CD4-positive, alpha-beta T cell treated with Interleukin-6 at 100 ng/mL for 8 hours (primary cell): ENCODE measurements around the gene MAMDC4.
"Not testable (repeated sequence)": the region's sequence is repeated elsewhere in the genome, so short reads cannot be mapped to it uniquely, and the experiment has no call there.

Source experiments
- DNase-seq: peaks from one replicate; pipeline ENCODE4 v3.0.0-alpha.2; 2020; ENCODE audit warnings: mixed read lengths, low spot score

The MAMDC4 gene

DNA sequence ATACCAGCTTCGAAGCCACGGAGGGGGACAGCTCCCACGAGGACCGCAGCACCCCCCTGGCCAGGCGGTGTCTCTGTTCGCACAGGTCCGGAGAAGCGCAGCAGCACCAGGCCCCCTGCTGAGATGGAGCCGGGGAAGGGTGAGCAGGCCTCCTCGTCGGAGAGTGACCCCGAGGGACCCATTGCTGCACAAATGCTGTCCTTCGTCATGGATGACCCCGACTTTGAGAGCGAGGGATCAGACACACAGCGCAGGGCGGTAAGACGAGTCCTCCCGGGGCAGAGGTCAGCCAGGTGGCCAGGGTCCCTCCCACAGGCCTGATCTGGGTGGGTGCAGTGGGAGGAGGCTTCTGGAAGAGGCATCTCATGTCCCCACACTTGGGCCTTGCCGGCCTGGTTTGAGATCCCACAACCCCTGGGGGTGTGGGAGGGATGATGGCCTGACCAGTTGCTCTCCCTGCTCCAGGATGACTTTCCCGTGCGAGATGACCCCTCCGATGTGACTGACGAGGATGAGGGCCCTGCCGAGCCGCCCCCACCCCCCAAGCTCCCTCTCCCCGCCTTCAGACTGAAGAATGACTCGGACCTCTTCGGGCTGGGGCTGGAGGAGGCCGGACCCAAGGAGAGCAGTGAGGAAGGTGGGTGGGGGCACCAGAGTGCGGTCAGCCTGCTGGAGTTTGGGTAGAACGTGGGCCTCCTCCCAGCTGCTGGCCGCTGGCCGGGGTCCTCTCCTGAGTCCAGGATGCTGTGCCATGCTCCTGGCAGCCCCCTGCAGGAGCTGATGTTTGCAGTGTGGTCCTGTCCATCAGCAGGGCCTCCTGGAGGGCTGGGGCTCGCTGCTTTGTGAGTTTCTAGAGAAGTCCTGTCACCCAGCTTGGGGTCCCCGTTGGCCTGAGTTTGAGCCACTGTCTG, 12.7 kb upstream of the MAMDC4 start:
- no peak for DNase-seq

DNA sequence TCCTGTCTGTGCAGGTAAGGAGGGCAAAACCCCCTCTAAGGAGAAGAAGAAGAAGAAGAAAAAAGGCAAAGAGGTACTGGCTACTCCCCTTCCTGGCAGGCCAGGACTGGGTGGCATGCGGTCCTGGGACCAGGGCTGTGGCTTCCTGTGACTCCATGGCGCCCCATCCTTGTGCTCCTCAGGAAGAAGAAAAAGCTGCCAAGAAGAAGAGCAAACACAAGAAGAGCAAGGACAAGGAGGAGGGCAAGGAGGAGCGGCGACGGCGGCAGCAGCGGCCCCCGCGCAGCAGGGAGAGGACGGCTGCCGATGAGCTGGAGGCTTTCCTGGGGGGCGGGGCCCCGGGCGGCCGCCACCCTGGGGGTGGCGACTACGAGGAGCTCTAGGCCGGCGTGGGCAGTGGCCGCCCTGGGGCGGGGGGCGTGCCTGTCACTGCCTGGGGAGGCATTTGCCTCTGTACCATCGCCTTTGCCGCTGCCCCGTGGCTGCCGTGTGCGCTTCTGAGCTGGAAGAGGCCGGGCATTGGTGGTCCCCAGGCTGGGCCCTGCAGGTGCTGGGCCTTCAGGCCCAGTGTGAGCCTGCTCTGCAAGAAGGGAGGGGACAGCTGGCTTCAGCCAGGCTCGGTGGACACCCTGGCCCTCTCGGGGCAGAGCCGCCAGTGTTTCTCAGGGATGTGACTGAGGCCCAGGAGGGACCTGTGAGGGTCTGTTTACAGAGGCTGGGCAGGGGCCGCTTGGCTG, 11.8 kb upstream of the MAMDC4 start:
- no peak for DNase-seq

DNA sequence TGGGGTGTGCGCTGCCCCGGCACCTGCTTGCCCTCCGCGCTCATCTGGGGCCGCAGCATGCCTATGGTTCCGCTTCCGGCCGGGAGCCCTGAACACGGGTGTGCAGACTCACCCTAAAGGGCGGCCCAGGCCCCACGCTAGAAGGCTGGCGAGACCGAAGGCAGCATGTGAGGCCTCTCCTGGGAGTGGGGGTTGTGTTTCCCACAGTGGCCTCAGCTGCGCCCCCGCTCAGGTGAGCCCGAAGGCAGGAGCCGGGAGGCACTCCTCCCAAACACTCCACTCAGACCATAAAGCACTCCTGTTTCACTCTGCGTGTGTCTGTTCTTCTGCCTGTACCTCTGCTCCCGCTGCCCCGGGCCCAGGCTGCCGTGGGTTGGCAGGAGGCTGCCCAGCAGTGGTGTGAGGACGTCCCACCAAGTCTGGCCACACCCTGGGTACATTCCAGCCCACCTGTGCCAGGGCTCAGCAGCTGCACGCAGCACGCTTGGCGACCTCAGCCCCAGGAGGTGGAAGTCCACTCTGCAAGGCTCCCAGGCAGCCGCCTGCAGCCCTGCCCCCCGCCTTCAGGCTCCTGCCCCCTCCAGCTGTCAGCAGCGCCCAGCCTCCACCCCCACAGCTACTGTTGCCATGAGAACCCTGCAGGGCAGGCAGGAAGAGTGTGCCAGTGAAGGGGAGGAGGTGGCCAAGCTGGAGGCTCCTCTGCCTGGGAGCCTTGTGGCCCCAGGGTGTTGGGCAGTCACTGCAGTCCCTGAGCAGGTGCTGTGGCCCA, 11.1 kb upstream of the MAMDC4 start:
- no peak for DNase-seq

DNA sequence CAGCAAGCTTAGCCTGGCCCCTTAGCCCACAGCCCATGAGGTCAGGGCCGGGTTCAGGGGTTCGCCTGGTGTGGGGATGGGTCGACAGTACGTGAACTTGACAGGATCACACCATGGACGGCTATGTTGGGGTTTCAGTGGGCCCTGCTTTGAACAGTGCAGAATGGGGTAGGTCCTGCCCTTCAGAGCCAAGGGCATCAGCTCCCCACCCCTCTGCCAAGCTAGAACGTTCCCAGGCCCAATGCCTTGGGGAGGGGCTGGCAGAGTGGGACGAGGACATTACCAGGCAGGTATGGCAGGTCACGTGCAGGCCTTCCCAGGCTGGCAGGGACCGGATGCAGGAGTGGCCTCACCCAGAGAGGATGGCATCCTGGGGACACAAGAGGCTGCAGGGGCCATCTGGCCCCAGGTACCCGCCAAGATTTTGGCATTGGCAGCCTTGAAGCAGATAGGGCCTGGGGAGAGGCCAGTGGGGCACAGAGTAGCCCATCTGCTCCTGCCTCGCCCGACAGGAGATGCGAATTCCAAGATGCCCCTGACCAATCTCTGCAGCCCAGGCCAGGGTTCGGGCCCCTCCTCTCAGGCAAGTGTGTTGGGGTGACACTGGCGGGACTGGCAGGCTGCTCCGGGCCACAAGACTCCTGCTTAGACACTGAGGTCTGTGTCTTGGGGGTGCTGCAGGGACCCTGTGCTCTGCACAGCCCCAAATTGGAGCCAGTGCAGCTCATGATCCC, 10.3 kb upstream of the MAMDC4 start:
- DNase-seq = not testable (repeated sequence)

DNA sequence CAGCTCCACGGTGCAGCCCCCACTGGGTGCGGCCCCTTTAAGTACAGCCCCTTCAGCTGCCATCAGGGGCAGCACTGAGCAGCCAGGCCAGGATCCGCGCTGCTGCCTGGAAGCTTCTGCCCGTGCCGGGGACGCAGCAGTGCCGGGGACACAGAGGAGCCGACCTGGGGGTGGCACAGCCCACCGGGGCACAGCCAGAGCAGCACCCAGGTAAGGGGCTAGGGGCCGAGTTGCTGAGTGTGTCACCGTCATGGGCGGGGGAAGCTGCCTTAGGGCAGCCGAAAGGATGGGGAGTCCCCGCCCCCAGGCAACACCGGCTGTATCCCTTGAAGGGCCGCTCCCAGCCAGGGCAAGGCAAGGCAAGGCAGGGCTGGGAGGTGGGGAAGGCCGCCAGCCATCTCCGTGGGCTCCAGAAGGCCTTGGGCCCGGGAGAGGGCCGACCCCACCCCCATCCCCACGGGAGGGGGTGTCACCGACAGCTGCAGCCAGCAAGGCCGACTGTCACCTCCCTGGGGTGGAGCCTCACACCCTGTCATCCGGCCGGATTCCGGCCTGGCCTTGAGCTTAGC, 9.7 kb upstream of the MAMDC4 start, which contains the start of gene AJM1:
Gene AJM1, plus strand, starts transcription at position 99 of the 569 bp plus-strand sequence. CDS start 1,937 bp downstream, outside the sequence.
- peak; percentile 74 for DNase-seq

DNA sequence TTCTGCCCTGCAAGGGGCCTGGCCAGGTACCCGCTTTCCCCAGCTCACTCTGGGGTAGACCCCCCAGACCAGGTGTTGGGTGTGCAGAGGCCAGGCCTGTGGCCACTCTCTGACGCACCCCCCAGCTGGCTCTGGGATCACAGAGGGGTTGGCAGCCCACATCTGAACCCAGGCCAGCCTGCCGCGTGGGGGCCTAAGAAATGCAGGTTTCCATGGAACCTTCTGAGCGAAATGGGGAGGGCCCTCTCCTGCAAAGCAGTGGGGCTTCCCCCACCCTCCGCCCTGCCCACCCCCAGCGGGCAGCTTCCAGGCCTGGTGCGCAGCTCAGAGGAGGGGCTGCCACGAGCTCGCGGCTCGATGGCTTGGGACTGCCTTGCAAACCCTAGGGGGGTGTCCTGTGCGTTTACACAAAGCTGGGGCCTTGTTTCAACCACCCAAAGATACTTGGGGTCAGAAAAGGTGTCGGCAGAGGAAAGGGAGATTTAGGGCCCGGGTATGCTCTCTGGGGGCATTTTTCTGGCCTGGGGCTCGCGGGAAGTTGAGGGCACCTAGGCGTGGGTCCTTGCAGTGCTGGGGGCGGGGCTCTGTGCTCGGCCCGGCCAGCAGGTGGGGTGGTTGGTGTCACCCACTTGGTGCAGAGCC, 8.9 kb upstream of the MAMDC4 start:
- DNase-seq = not testable (repeated sequence)

DNA sequence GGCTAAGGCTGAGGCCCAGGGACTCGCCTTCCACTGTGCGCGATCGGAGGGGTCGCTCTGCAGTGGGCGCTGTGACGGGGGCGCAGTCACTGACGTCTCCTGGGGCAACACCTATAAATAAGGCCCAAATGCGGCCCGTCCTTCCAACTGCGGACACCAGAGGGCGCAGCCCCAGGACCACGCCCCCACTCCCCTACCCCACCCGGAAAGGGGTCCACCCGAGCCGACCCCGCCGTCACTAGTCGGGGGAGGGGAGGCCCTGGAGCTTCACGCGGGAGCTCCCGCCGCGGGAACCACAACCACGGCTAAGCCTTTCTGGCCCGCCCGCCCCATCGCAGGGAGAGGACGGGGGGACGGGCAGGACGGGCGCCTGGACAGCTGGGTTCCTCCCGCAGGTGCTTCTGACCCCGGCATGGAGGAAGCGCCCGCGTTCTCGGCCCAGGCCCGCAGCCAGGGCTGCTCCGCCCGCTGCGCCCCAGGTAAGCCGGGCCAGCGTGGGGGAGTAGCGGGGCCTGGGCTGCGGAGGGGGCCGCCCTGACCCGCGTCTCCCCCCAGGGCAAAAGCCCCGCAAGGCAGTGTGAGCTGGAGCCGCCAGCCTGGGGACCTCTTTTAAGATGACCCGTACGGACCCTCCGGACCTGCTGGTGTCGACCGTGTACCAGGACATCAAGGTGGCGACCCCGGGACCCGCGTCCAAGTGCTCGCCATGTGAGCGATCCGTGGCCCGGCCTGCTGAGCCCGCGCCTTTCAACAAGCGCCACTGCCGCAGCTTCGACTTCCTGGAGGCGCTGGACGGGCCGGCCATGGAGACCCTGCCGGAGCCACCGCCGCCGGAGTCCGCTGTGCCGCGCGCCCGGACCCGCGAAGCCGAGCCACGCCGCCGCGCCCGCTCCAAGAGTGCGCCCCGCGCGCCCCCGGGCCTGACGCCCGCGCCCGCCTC, 8.1 kb upstream of the MAMDC4 start:
- DNase-seq = peak; percentile 25

DNA sequence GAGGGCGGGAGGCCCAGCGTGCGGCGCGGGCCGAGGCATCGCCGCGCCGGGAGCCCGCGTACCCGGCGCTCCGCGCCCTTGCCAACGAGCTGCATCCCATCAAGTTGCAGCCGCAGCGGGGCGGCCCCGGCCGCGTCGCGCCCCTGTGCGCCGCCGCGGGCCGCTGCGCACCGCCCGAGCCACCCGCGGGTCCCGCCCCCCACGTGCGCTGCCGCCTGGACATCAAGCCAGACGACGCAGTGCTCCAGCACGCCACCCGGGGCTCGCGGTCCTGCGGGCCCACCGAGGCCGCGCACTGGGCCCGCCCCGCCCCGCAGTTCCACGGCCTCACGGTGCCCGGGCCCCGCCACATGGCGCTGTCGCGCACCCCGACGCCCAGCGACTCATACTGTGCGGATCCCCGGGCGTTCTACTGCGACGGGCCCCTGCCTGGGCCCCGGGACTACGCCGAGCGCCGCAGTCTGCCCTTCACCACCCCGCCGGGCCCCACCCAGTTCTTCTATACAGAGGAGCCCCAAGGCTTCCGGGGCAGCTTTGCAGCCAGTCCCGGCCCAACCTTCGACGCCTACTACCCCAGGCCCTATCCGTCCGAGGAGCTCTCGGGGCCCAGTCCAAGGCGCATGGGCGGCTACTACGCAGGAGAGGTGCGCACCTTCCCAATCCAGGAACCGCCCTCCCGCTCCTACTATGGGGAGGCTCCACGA, 7.2 kb upstream of the MAMDC4 start:
- DNase-seq = no peak

DNA sequence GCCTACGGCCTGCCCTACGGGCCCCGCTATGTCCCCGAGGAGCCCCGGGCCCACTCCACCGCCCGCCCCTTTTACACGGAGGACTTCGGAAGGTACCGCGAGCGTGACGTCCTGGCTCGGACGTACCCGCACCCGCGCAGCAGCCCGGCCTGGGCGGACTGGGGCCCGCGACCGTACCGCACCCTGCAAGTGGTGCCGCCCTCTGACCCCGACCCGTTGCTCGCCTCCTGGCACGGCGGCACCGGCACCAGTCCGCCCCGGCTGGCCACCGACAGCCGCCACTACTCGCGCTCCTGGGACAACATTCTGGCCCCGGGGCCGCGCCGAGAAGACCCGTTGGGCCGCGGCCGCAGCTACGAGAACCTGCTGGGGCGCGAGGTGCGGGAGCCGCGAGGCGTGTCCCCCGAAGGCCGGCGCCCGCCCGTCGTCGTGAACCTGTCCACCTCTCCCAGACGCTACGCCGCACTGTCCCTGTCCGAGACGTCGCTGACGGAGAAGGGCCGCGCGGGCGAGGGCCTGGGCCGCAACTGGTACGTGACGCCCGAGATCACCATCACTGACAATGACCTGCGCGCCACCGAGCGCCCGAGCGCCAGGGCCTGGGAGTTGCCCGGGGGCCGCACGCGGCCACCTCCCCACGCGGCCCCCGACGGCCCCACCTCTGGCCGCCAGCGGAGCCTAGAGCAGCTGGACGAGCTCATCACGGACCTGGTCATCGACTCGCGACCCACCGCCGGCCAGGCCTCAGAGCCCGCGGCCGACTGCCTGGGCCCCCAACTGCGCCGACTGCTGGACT, 6.5 kb upstream of the MAMDC4 start:
- DNase-seq = no peak

DNA sequence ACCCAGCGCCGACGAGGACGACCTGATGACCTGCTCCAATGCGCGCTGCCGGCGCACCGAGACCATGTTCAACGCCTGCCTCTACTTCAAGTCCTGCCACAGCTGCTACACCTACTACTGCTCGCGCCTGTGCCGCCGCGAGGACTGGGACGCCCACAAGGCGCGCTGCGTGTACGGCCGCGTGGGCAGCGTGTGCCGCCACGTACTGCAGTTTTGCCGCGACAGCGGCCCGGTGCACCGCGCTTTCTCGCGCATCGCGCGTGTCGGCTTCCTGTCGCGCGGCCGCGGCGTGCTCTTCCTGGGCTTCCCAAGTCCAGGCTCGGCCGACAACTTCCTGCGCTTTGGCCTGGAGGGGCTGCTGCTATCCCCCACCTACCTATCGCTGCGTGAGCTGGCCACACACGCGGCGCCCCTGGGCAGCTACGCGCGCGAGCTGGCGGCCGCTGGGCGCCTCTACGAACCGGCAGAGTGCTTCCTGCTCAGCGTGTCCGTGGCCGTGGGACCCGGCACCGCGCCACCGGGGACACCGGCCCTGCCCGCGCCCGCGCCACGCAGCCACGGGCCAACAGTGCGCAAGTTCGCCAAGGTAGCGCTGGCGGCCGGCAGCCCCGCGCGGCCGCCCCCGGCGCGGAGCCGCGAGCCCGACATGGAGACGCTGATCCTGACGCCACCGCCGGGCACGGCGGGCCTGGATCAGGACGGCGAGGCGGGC, 5.6 kb upstream of the MAMDC4 start:
- DNase-seq = no peak

DNA sequence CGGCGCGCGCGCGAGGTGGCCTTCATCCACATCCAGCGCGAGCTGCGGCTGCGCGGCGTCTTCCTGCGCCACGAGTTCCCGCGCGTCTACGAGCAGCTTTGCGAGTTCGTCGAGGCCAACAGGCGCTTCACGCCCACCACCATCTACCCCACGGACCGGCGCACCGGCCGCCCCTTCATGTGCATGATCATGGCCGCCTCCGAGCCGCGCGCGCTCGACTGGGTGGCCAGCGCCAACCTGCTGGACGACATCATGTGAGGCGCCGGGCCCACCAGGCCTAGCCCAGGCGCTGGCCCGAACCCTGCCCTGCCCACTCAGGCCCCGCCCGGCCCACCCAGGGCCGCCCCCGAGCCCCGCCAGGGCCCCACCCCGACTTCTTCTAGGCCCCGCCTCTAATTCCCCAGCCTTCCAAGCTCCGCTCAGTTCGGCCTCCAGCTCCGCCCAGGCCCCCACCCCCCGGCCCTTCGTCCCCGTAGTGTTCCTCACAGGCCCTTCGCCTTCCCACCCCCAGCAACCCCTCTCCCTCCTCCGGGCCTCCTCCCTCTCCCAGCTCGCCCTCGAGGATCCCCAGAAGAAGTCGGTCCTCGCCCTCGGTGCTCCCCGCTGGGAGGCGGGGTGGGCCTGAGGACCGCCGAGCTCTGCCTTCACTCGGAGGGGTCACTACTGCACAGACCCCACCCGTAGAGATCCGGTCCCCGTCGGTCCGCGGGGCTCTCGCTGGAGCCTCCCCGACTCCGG, 4.9 kb upstream of the MAMDC4 start:
- DNase-seq = no peak

DNA sequence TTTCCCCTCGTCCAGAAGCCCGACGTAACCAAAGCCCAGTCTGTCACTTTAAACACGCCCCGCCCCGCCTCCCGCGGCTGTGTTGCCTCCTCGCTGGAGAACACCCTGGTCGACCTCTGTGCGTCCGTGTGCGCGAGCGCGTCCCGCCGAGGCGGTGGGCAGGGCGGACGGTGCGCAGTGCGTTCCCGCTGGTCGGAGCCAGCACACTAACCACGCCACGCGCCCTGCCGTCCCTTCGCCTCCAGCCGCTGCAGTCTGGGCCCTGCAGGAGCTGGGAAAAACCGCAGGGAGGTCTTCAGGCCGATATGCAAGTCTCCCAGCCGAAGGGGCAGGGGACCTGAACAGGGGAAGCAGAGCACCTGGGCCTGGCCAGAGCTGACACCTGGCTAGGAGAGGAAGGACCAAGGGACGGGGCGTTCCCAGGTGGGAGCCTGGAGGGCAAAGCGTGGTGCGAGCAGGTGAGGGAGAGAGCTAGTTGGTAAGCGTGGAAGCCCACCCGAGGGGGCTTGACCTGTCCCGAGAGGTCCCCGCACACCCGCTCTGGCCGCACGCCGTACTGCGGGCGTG, 4.2 kb upstream of the MAMDC4 start:
- peak; percentile 52 for DNase-seq

DNA sequence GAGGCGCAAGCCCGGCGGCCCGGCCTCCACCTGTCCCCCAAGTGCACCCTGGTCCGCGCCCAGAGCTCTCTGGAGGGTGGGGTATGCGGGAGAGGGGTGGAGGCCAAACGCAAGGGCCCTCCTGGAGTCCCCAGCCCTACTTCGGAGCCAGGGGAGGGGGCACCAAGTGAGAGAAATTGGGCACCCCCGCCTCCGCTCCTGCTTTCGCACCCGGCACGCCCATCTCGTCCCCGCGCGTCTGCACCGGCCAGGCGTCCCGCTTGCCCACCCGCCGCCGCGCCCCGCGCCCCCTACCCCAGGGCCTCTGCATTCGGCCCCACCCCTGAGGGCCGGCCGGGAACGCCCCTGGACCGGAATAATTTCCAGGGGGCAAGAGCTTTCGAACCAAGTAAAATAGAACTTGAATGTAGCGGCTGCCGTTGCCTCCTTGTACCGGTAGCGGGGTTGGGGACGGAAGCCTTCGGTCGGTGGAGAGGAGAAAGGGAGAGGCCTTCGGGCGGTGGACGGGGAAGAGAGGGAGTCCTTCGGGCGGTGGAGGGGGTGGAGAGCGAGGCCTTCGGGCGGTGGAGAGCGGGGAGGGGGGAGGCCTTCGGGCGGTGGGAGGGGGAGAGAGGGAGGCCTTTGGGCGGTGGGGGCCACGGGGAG, 3.6 kb upstream of the MAMDC4 start:
- DNase-seq = no peak

DNA sequence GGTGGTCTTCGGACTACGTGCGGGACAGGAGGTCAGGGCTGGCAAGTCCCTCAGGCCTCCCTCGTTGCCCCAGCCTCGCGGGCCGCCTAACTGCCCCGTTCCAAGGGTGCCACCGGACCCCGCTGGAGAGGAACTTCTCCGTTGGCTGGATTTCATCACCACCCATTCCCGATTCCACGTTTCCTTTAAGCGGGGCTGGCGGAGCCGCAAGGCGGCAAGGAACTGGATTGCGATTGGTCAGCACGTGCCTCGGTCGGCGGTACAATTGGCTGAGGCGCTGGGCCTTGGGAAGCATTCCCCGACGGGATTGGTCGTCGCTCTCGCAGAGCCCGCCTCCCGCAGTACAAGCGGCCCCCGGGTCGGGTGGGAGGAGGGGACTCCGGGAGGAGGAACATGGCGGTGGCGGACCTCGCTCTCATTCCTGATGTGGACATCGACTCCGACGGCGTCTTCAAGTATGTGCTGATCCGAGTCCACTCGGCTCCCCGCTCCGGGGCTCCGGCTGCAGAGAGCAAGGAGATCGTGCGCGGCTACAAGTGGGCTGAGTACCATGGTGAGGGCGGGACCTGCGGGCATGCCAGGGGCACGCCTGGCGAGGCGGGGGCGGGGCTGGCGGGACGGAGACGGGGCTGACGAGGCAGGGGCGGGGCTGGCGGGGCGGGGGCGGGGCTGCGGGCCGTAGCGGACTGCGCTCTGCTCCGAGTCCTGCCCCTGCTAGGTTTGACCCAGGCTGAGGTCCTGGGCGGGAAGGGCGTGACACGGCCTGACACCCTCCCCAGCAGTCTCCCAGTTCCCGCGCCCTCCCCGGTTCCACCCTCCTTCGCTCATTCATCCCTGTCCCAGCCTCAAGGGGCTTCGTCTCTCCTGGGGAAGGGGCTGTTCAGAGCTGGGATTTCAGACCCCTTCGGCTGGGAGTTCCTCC, 2.8 kb upstream of the MAMDC4 start, which contains the start of gene PHPT1:
Gene PHPT1, plus strand, starts transcription at position 372 of the 922 bp plus-strand sequence. Its CDS starts 22 bp downstream, at position 394.
- peak; percentile 97 for DNase-seq
